HepG2 (cell line): ENCODE data around the gene RAD17. TPM values are rescaled to one million over a fixed set of nuclear protein-coding genes. Genes with fewer than 3 reads are reported as not detected.

Source experiments
- ARHGAP35 ChIP-seq: sonication (generic); formaldehyde crosslinking; IDR thresholded peaks from 2 replicates; pipeline ENCODE4 v1.9.0; 2022; ENCODE audit warnings: mild to moderate bottlenecking, inconsistent platforms, moderate library complexity, missing genetic modification reagents, borderline replicate concordance
- CREB1 ChIP-seq, 2 experiments: fragments of 450-650 bp in 1 of 2; IDR thresholded peaks; 2 replicates each; pipeline ENCODE4 v1.6.1; 2016 to 2017; ENCODE audit warnings: control low read depth in 1 of 2, mild to moderate bottlenecking in 1 of 2, missing compliant biosample characterization in 1 of 2, missing genetic modification characterization in 1 of 2
- EP300 ChIP-seq, 3 experiments: sonication (generic) in 1 of 3; formaldehyde crosslinking in 1 of 3; IDR thresholded peaks; 2 replicates each; pipeline versions ENCODE4 v1.5.1 to v1.6.1; 2011 to 2020; ENCODE audit warnings: low read depth in 2 of 3, low read length in 2 of 3, borderline replicate concordance in 1 of 3, improper control_type of control experiment in 1 of 3, mild to moderate bottlenecking in 1 of 3, missing genetic modification reagents in 1 of 3, moderate library complexity in 1 of 3
- ESRRA ChIP-seq: sonication (generic); formaldehyde crosslinking; IDR thresholded peaks from 2 replicates; pipeline ENCODE4 v1.5.1; 2020; ENCODE audit warnings: mild to moderate bottlenecking, low read depth, missing genetic modification reagents
- FOXA3 ChIP-seq: IDR thresholded peaks from 2 replicates; pipeline ENCODE4 v1.6.1; 2016; ENCODE audit warnings: missing genetic modification reagents, missing compliant biosample characterization
- GATAD2A ChIP-seq: IDR thresholded peaks from 2 replicates; pipeline ENCODE4 v1.6.1; 2016
- MAFK ChIP-seq, 2 experiments: IDR thresholded peaks in 1 of 2; conservative IDR thresholded peaks in 1 of 2; 2 replicates each; pipeline ENCODE4 v1.6.1; 2011; ENCODE audit warnings: improper control_type of control experiment in 2 of 2, low read length in 2 of 2
- MNT ChIP-seq: fragments of 450-650 bp; IDR thresholded peaks from 2 replicates; pipeline ENCODE4 v1.6.1; 2016
- NR2F2 ChIP-seq: IDR thresholded peaks from 2 replicates; pipeline ENCODE4 v1.6.1; 2012; ENCODE audit warnings: low read depth, inconsistent platforms, borderline replicate concordance
- NR2F6 ChIP-seq, 2 experiments: IDR thresholded peaks; 2 replicates each; pipeline ENCODE4 v1.6.1; 2016; ENCODE audit warnings: antibody characterized with exemption in 1 of 2, mild to moderate bottlenecking in 1 of 2
- RXRB ChIP-seq: IDR thresholded peaks from 2 replicates; pipeline ENCODE4 v1.6.1; 2016; ENCODE audit warnings: borderline replicate concordance, missing genetic modification reagents, missing compliant biosample characterization
- SOX13 ChIP-seq, 3 experiments: fragments of 450-650 bp in 1 of 3; sonication (generic) in 1 of 3; formaldehyde crosslinking in 1 of 3; IDR thresholded peaks in 2 of 3; conservative IDR thresholded peaks in 1 of 3; 2 replicates each; pipeline versions ENCODE4 v1.5.0 to v1.6.1; 2016 to 2020; ENCODE audit warnings: antibody characterized with exemption in 1 of 3, mild to moderate bottlenecking in 1 of 3, missing compliant biosample characterization in 1 of 3, missing genetic modification reagents in 1 of 3, moderate library complexity in 1 of 3
- SOX5 ChIP-seq: IDR thresholded peaks from 2 replicates; pipeline ENCODE4 v1.6.1; 2016; ENCODE audit warnings: borderline replicate concordance
- SRSF1 ChIP-seq: fragments of 200-400 bp; formaldehyde crosslinking; optimal IDR thresholded peaks from 2 replicates; pipeline ENCODE3; 2017; ENCODE audit warnings: mild to moderate bottlenecking, low read depth, low read length, moderate library complexity
- TCF7 ChIP-seq: sonication (generic); IDR thresholded peaks from 2 replicates; pipeline ENCODE4 v1.6.1; 2016; ENCODE audit warnings: antibody characterized with exemption, low read depth
- TEAD3 ChIP-seq: optimal IDR thresholded peaks from 2 replicates; pipeline ENCODE3; 2016; ENCODE audit warnings: borderline replicate concordance
- THRA ChIP-seq: sonication (generic); formaldehyde crosslinking; IDR thresholded peaks from 2 replicates; pipeline ENCODE4 v1.4.0; 2020; ENCODE audit warnings: missing genetic modification reagents, borderline replicate concordance
- ZEB1 ChIP-seq: IDR thresholded peaks from 2 replicates; pipeline ENCODE4 v1.6.1; 2012; ENCODE audit warnings: mild to moderate bottlenecking, low read depth, inconsistent platforms; ENCODE audit not compliant: insufficient replicate concordance
- ZMYM4 ChIP-seq: sonication (generic); formaldehyde crosslinking; IDR thresholded peaks from 2 replicates; pipeline ENCODE4 v1.8.1; 2023; ENCODE audit warnings: mild to moderate bottlenecking, missing genetic modification reagents
- ZNF281 ChIP-seq: sonication (generic); formaldehyde crosslinking; IDR thresholded peaks from 2 replicates; pipeline ENCODE4 v1.4.0; 2020; ENCODE audit warnings: missing genetic modification reagents, borderline replicate concordance
- ZNF644 ChIP-seq: IDR thresholded peaks from 2 replicates; pipeline ENCODE4 v1.6.1; 2016; ENCODE audit warnings: low read depth
- polyA plus RNA-seq, 8 experiments: library from polyadenylated mRNA; depleted of rRNA in 3 of 8; stranded (reverse) in 7 of 8; unstranded in 1 of 8; fragments of >200 nt; fragmentation: Illumina TruSeq in 4 of 8; extraction: Trizol in 4 of 8; gene quantifications; 2 replicates each; pipeline versions ENCODE4 v1.2.1 to v1.2.3, GENCODE V29; 2011 to 2016; ENCODE audit warnings: low read depth in 4 of 8, missing spikeins in 1 of 8, mixed read lengths in 1 of 8; ENCODE audit not compliant: insufficient read depth in 1 of 8
- total RNA-seq, 5 experiments: library from RNA; depleted of rRNA; stranded (reverse); fragments of >200 nt; fragmentation: Illumina TruSeq; extraction: Trizol; gene quantifications; 2 replicates each; pipeline ENCODE4 v1.2.3, GENCODE V29; 2016; ENCODE audit warnings: low read depth in 1 of 5

The RAD17 gene
- total and polyA plus RNA-seq, 2 of the 13 experiments (the other 11 are each of a cell fraction or from before 2014, with no cell fraction given): 24.0 to 25.9 TPM

- TF ChIP-seq SRSF1: no peak
- no peak for TF ChIP-seq ARHGAP35
- peak; percentile 79; the same call in 1 of the 2 replicates for TF ChIP-seq ESRRA (CRISPR knock-in tag)
- TF ChIP-seq NR2F6 (IDR thresholded peaks at IDR 0.05): peak; percentile 66
- peak; percentile 44; the same call in 1 of the 2 replicates for TF ChIP-seq NR2F6 (CRISPR knock-in tag; IDR thresholded peaks at IDR 0.05)
- peak in 1 of 2 experiments; percentile 18; a peak in 1 of 4 replicates for TF ChIP-seq MAFK (conservative IDR thresholded peaks at IDR 0.05 in 1 of 2, IDR thresholded peaks at IDR 0.05 in 1 of 2; ENCODE audit: low read length in 2 of 2)
- TF ChIP-seq FOXA3 (CRISPR knock-in tag): peak; percentile 75
- peak; percentile 90 for TF ChIP-seq TEAD3 (CRISPR knock-in tag)
- TF ChIP-seq SOX13 (IDR thresholded peaks at IDR 0.05): peak; percentile 40; the same call in 1 of the 2 replicates
- peak in 1 of 2 experiments; percentile 86; a peak in 2 of 4 replicates for TF ChIP-seq SOX13 (CRISPR knock-in tag; conservative IDR thresholded peaks at IDR 0.05 in 1 of 2, IDR thresholded peaks at IDR 0.05 in 1 of 2)
- TF ChIP-seq ZMYM4 (CRISPR knock-in tag): 0 out of 2 replicates have a peak, but pooled peaks have one; percentile 7
- TF ChIP-seq TCF7: peak; percentile 80
- TF ChIP-seq CREB1 (IDR thresholded peaks at IDR 0.05): peak; percentile 53
- TF ChIP-seq CREB1 (CRISPR knock-in tag; IDR thresholded peaks at IDR 0.05): no peak; the same call in 1 of the 2 replicates
- TF ChIP-seq ZEB1: peak; percentile 79
- peak; percentile 93; the same call in 1 of the 2 replicates for TF ChIP-seq SOX5
- 0 out of 2 replicates have a peak, but pooled peaks have one; percentile 51 for TF ChIP-seq RXRB (CRISPR knock-in tag)
- TF ChIP-seq NR2F2: peak; percentile 54; the same call in 1 of the 2 replicates
- TF ChIP-seq MNT: peak; percentile 50
- TF ChIP-seq ZNF644 (CRISPR knock-in tag): peak; percentile 43; the same call in 1 of the 2 replicates
- peak; percentile 75; the same call in 1 of the 2 replicates for TF ChIP-seq THRA (CRISPR knock-in tag)
- peak; percentile 64 to 74; a peak in 3 of 4 replicates for TF ChIP-seq EP300 (IDR thresholded peaks at IDR 0.05; ENCODE audit: low read depth in 2 of 2, low read length in 2 of 2)
- TF ChIP-seq EP300 (CRISPR knock-in tag; IDR thresholded peaks at IDR 0.05; ENCODE audit: borderline replicate concordance): no peak; the same call in 1 of the 2 replicates
- TF ChIP-seq ZNF281 (CRISPR knock-in tag): peak; percentile 73; the same call in 1 of the 2 replicates
- TF ChIP-seq GATAD2A (CRISPR knock-in tag): peak; percentile 87
Observed at GRCh38 chr5:69444127-69444754, 74.6 kb downstream of the RAD17 start (continued).
